ENCODE results near the gene HES2. TPM values are rescaled to one million over a fixed set of nuclear protein-coding genes. Genes with fewer than 3 reads are reported as not detected.
"Not testable (repeated sequence)": the region's sequence is repeated elsewhere in the genome, so short reads cannot be mapped to it uniquely, and the experiment has no call there.

Gene HES2
- total RNA-seq, 1 experiment from 2014 or later, result 1.8 TPM

- in situ Hi-C loops (cut with HindIII; ENCODE audit: low pct_unique_long_range_greater_than_20kb, low sequenced_read_pairs), result no loop called here
- DNase-seq (ENCODE audit: low read depth), result no peak
These were observed 49.7 kb downstream of the HES2 start for GRCh38 chr1:6370006-6370405.

- in situ Hi-C loops (cut with HindIII; ENCODE audit: low pct_unique_long_range_greater_than_20kb, low sequenced_read_pairs), result no loop called here
- no peak for DNase-seq (ENCODE audit: low read depth)
These were observed 52.2 kb downstream of the HES2 start for GRCh38 chr1:6367381-6368012.

- in situ Hi-C loops (cut with HindIII; ENCODE audit: low pct_unique_long_range_greater_than_20kb, low sequenced_read_pairs), result no loop called here
- DNase-seq (ENCODE audit: low read depth), result no peak
These were observed 54.7 kb downstream of the HES2 start for GRCh38 chr1:6365047-6365446.

DNA sequence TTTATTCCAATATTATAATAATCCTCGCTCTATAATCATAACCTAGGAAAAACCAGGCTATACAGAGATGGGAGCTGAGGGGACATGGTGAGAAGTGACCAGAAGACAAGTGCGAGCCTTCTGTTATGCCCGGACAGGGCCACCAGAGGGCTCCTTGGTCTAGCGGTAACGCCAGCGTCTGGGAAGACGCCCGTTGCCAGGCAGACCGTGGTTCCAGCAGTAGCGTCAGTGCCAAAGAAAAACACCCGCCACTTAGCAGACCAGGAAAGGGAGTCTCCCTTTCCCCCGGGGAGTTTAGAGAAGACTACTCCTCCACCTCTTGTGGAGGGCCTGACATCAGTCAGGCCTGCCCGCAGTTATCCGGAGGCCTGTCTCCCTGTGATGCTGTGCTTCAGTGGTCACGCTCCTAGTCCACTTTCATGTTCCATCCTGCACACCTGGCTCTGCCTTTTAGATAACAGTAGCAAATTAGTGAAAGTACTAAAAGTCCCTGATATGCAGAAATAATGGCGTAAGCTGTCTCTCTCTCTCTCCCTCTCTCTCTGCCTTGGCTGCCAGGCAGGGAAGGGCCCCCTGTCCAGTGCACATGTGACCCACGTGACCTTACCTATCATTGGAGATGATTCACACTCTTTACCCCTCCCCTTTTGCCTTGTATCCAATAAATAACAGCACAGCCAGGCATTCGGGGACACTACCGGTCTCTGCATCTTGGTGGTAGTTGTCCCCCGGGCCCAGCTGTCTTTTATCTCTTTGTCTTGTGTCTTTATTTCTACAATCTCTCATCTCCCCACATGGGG, 56.4 kb downstream of the HES2 start:
- in situ Hi-C loops (cut with HindIII; ENCODE audit: low pct_unique_long_range_greater_than_20kb, low sequenced_read_pairs), result not testable (repeated sequence)
- DNase-seq (ENCODE audit: low read depth), result peak; percentile 76

Other genes starting within 250 kb of the HES2 start
- gene CHD5, start 239.6 kb downstream of the HES2 start, total RNA-seq (2014; rRNA removed; shearing (Covaris generic); ENCODE audit: low replicate concordance), result not detected in 2 replicates
- 206 and 215 TPM in 2 replicates for gene RPL22, start 220.3 kb downstream of the HES2 start, total RNA-seq (2014; rRNA removed; shearing (Covaris generic); ENCODE audit: low replicate concordance)
- 15.7 and 29.2 TPM in 2 replicates for gene RNF207, start 213.8 kb downstream of the HES2 start, total RNA-seq (2014; rRNA removed; shearing (Covaris generic); ENCODE audit: low replicate concordance)
- gene ICMT, start 184.0 kb downstream of the HES2 start, total RNA-seq (2014; rRNA removed; shearing (Covaris generic); ENCODE audit: low replicate concordance), result 90.4 and 90.5 TPM in 2 replicates
- gene HES3, start 175.7 kb downstream of the HES2 start, total RNA-seq (2014; rRNA removed; shearing (Covaris generic); ENCODE audit: low replicate concordance), result not detected in 2 replicates
- gene GPR153, start 158.8 kb downstream of the HES2 start, total RNA-seq (2014; rRNA removed; shearing (Covaris generic); ENCODE audit: low replicate concordance), result 2.4 and 2.9 TPM in 2 replicates
- gene ACOT7, start 26.2 kb downstream of the HES2 start, total RNA-seq (2014; rRNA removed; shearing (Covaris generic); ENCODE audit: low replicate concordance), result 145 and 177 TPM in 2 replicates
- gene ESPN, start 4.9 kb upstream of the HES2 start, total RNA-seq (2014; rRNA removed; shearing (Covaris generic); ENCODE audit: low replicate concordance), result 4.8 and 6.9 TPM in 2 replicates
- 1.8 and 4.3 TPM in 2 replicates for gene TNFRSF25, start 46.3 kb upstream of the HES2 start, total RNA-seq (2014; rRNA removed; shearing (Covaris generic); ENCODE audit: low replicate concordance)
- gene PLEKHG5, start 71.7 kb upstream of the HES2 start, total RNA-seq (2014; rRNA removed; shearing (Covaris generic); ENCODE audit: low replicate concordance), result 3.3 and 4.9 TPM in 2 replicates
- 11.2 and 25.5 TPM in 2 replicates for gene NOL9, start 134.6 kb upstream of the HES2 start, total RNA-seq (2014; rRNA removed; shearing (Covaris generic); ENCODE audit: low replicate concordance)
- gene TAS1R1, start 135.4 kb upstream of the HES2 start, total RNA-seq (2014; rRNA removed; shearing (Covaris generic); ENCODE audit: low replicate concordance), result not detected in 2 replicates
- gene ZBTB48, start 160.1 kb upstream of the HES2 start, total RNA-seq (2014; rRNA removed; shearing (Covaris generic); ENCODE audit: low replicate concordance), result 12.0 and 36.7 TPM in 2 replicates
- 36.3 and 38.2 TPM in 2 replicates for gene KLHL21, start 182.9 kb upstream of the HES2 start, total RNA-seq (2014; rRNA removed; shearing (Covaris generic); ENCODE audit: low replicate concordance)
- gene PHF13, start 193.8 kb upstream of the HES2 start, total RNA-seq (2014; rRNA removed; shearing (Covaris generic); ENCODE audit: low replicate concordance), result 11.0 and 12.6 TPM in 2 replicates
- 32.9 and 44.6 TPM in 2 replicates for gene THAP3, start 204.9 kb upstream of the HES2 start, total RNA-seq (2014; rRNA removed; shearing (Covaris generic); ENCODE audit: low replicate concordance)

Measured in Caki2 (cell line).